ENCODE measurements around the gene DBNL.

GRCh38 chr7:44084701-44085100 is 40.2 kb downstream of the DBNL start:
- TF ChIP-seq TAF1 (IDR thresholded peaks at IDR 0.05; ENCODE audit: low read depth): no peak
- TF ChIP-seq MAX (IDR thresholded peaks at IDR 0.05): no peak
- TF ChIP-seq EGR1 (IDR thresholded peaks at IDR 0.05): no peak

Data from Ishikawa (cell line).